GM04504 (cell line): ENCODE results near the gene TRPM3.
"Not testable (repeated sequence)": the region's sequence is repeated elsewhere in the genome, so short reads cannot be mapped to it uniquely, and the experiment has no call there.

Experiments
- DNase-seq: peaks from one replicate; pipeline ENCODE4 v3.0.0-alpha.2; 2012; ENCODE audit warnings: low read depth

The TRPM3 gene

GRCh38 chr9:70654144-70654543 is 467.3 kb downstream of the TRPM3 start:
- DNase-seq: no peak

- not testable (repeated sequence) for DNase-seq
Measured at GRCh38 chr9:70644627-70645026, 476.8 kb downstream of the TRPM3 start.

- no peak for DNase-seq
Measured at GRCh38 chr9:70642341-70642740, 479.1 kb downstream of the TRPM3 start.

GRCh38 chr9:70641631-70642030 is 479.8 kb downstream of the TRPM3 start:
- no peak for DNase-seq

GRCh38 chr9:70641031-70641430 is 480.4 kb downstream of the TRPM3 start:
- DNase-seq: no peak

GRCh38 chr9:70639853-70640814 is 481.3 kb downstream of the TRPM3 start:
- DNase-seq: peak; percentile 30

GRCh38 chr9:70635790-70636189 is 485.6 kb downstream of the TRPM3 start:
- DNase-seq: no peak

- DNase-seq: no peak
Measured at GRCh38 chr9:70634696-70635095, 486.7 kb downstream of the TRPM3 start.

GRCh38 chr9:70630971-70631370 is 490.4 kb downstream of the TRPM3 start:
- DNase-seq: no peak

- not testable (repeated sequence) for DNase-seq
Measured at GRCh38 chr9:70629080-70629685, 492.2 kb downstream of the TRPM3 start.

GRCh38 chr9:70625078-70625477 is 496.3 kb downstream of the TRPM3 start:
- no peak for DNase-seq

- DNase-seq: no peak
Measured at GRCh38 chr9:70618784-70619183, 502.6 kb downstream of the TRPM3 start.

- DNase-seq: no peak
Measured at GRCh38 chr9:70617033-70617828, 504.2 kb downstream of the TRPM3 start.

GRCh38 chr9:70616228-70616990 is 505.0 kb downstream of the TRPM3 start:
- no peak for DNase-seq

- no peak for DNase-seq
Measured at GRCh38 chr9:70615464-70616138, 505.8 kb downstream of the TRPM3 start.

- no peak for DNase-seq
Measured at GRCh38 chr9:70614786-70615463, 506.5 kb downstream of the TRPM3 start.

GRCh38 chr9:70613024-70613768 is 508.2 kb downstream of the TRPM3 start:
- no peak for DNase-seq

GRCh38 chr9:70610287-70610644 is 511.2 kb downstream of the TRPM3 start:
- DNase-seq: no peak

GRCh38 chr9:70609542-70610286 is 511.7 kb downstream of the TRPM3 start:
- DNase-seq: peak; percentile 93
